ENCODE data around the gene CLIC3. TPM values are rescaled to one million over a fixed set of nuclear protein-coding genes. Genes with fewer than 3 reads are reported as not detected.
A peak's percentile ranks its signal among the peaks of the same experiment; 100 is the strongest.

Gene CLIC3
- total and polyA plus RNA-seq, 10 donors = 2.9 to 10.7 (median 5.4) TPM

DNA sequence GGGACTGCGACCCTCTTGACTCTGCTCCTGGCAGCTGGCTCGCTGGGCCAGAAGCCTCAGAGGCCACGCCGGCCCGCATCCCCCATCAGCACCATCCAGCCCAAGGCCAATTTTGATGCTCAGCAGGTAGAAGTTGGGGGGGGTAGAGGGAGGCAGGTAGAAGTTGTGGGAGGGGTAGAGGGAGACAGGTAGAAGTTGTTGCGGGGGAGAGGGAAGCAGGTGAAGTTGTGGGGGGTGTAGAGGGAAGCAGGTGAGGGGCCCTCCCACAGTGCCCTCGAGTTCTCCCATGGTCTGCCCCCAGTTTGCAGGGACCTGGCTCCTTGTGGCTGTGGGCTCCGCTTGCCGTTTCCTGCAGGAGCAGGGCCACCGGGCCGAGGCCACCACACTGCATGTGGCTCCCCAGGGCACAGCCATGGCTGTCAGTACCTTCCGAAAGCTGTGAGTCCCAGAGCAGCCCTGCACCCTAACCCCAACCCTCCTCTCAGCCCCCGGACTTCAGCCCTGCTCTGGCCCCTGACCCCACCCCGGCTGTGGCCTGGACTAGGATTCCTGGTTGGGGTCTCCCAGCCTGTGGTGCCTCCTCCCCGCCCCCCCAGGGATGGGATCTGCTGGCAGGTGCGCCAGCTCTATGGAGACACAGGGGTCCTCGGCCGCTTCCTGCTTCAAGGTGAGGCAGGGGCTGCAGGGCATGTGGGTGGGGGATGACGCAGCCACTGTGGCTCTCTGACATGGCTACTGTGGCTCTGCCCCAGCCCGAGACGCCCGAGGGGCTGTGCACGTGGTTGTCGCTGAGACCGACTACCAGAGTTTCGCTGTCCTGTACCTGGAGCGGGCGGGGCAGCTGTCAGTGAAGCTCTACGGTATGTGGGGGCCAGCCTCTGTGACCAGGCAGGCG is 50.8 kb downstream of the CLIC3 start:
- Histone ChIP-seq H3K4me3 (no peak overlapping the region), H3K36me3 (peaks cover 6 to 29% (median 25%) of the 10 kb centered on the region in 6 donors), H3K27ac (peak overlapping the region in 3 of 8 donors; percentile 96 to 97 (median 97)), H3K9me3 (no peaks in the 10 kb centered on the region), H3K4me1 (peaks cover 29 to 93% (median 72%) of the 10 kb centered on the region in 6 donors), H3K27me3 (replicated peaks in 1 of 7) (no peaks in the 10 kb centered on the region)
- WGBS, 5 donors = 83 to 95% (median 89%) methylated on average over 16 to 30 of the region's 30 CpGs
- no peak for TF ChIP-seq POLR2AphosphoS5 (IDR thresholded peaks at IDR 0.05)
- TF ChIP-seq, protein P1, sequence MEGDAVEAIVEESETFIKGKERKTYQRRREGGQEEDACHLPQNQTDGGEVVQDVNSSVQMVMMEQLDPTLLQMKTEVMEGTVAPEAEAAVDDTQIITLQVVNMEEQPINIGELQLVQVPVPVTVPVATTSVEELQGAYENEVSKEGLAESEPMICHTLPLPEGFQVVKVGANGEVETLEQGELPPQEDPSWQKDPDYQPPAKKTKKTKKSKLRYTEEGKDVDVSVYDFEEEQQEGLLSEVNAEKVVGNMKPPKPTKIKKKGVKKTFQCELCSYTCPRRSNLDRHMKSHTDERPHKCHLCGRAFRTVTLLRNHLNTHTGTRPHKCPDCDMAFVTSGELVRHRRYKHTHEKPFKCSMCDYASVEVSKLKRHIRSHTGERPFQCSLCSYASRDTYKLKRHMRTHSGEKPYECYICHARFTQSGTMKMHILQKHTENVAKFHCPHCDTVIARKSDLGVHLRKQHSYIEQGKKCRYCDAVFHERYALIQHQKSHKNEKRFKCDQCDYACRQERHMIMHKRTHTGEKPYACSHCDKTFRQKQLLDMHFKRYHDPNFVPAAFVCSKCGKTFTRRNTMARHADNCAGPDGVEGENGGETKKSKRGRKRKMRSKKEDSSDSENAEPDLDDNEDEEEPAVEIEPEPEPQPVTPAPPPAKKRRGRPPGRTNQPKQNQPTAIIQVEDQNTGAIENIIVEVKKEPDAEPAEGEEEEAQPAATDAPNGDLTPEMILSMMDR (IDR thresholded peaks at IDR 0.05 in 8 of 11, conservative IDR thresholded peaks at IDR 0.05 in 3 of 11) = no peak
- TF ChIP-seq POLR2A (IDR thresholded peaks at IDR 0.05) = no peak
- intact Hi-C loops (cut with DNase I; ENCODE audit: low total_unique reads) = loop anchor here (10.0 kb wide), 3 partner anchors 61 to 101 kb away; partner anchors contain the start of genes AJM1, FUT7, PHPT1 and TRAF2
- DNase-seq = peak; percentile 87

Other genes starting within 250 kb of the CLIC3 start
Only the 30 nearest of the 38 such genes appear.
- 10 to 100 TPM; 32.1 to 50.7 (median 44.3) TPM for gene TMEM141, start 205.2 kb downstream of the CLIC3 start, total RNA-seq
- 10 to 100 TPM; 54.5 to 92.8 (median 92.6) TPM for gene TMEM141, start 205.2 kb downstream of the CLIC3 start, polyA plus RNA-seq
- gene CCDC183, start 200.2 kb downstream of the CLIC3 start, total RNA-seq = 1 to 10 TPM in 1 of 7 donors, under 1 TPM in 6; 0.44 to 1.6 (median 0.68) TPM
- 1 to 10 TPM in 1 of 3 donors, under 1 TPM in 2; 0.41 to 1.2 (median 0.99) TPM for gene CCDC183, start 200.2 kb downstream of the CLIC3 start, polyA plus RNA-seq
- 10 to 100 TPM; 47.9 to 68.2 (median 58.2) TPM for gene RABL6, start 188.6 kb downstream of the CLIC3 start, total RNA-seq
- gene RABL6, start 188.6 kb downstream of the CLIC3 start, polyA plus RNA-seq = 10 to 100 TPM; 32.7 to 70.0 (median 38.3) TPM
- gene AJM1, start 154.1 kb downstream of the CLIC3 start, total RNA-seq = 10 to 100 TPM in 1 of 7 donors, 1 to 10 TPM in 6; 3.3 to 13.1 (median 6.3) TPM
- gene AJM1, start 154.1 kb downstream of the CLIC3 start, polyA plus RNA-seq = 1 to 10 TPM in 2 of 3 donors, under 1 TPM in 1; 0.91 to 3.9 (median 1.0) TPM
- 10 to 100 TPM; 32.3 to 71.0 (median 63.3) TPM for gene PHPT1, start 147.2 kb downstream of the CLIC3 start, total RNA-seq
- gene PHPT1, start 147.2 kb downstream of the CLIC3 start, polyA plus RNA-seq = 100 to 1,000 TPM in 2 of 3 donors, 10 to 100 TPM in 1; 95.9 to 117 (median 106) TPM
- gene MAMDC4, start 144.2 kb downstream of the CLIC3 start, total RNA-seq = 10 to 100 TPM in 5 of 7 donors, 1 to 10 TPM in 2; 5.4 to 20.8 (median 11.3) TPM
- 10 to 100 TPM in 2 of 3 donors, 1 to 10 TPM in 1; 4.9 to 32.0 (median 12.7) TPM for gene MAMDC4, start 144.2 kb downstream of the CLIC3 start, polyA plus RNA-seq
- gene EDF1, start 130.3 kb downstream of the CLIC3 start, total RNA-seq = 100 to 1,000 TPM; 184 to 241 (median 225) TPM
- gene EDF1, start 130.3 kb downstream of the CLIC3 start, polyA plus RNA-seq = 100 to 1,000 TPM; 347 to 462 (median 441) TPM
- 10 to 100 TPM; 14.9 to 49.7 (median 29.6) TPM for gene TRAF2, start 110.1 kb downstream of the CLIC3 start, total RNA-seq
- 10 to 100 TPM; 13.6 to 23.1 (median 19.6) TPM for gene TRAF2, start 110.1 kb downstream of the CLIC3 start, polyA plus RNA-seq
- 100 to 1,000 TPM in 6 of 7 donors, 10 to 100 TPM in 1; 97.6 to 170 (median 105) TPM for gene FBXW5, start 51.8 kb downstream of the CLIC3 start, total RNA-seq
- gene FBXW5, start 51.8 kb downstream of the CLIC3 start, polyA plus RNA-seq = 100 to 1,000 TPM in 2 of 3 donors, 10 to 100 TPM in 1; 90.8 to 154 (median 123) TPM
- 1 to 10 TPM in 6 of 7 donors, not detected in 1; 2.3 to 7.4 (median 3.8) TPM for gene C8G, start 51.3 kb downstream of the CLIC3 start, total RNA-seq
- gene C8G, start 51.3 kb downstream of the CLIC3 start, polyA plus RNA-seq = 1 to 10 TPM; 3.2 to 4.3 (median 3.7) TPM
- gene LCN12, start 44.3 kb downstream of the CLIC3 start, total RNA-seq = 10 to 100 TPM in 4 of 7 donors, 1 to 10 TPM in 3; 3.1 to 63.4 (median 12.5) TPM
- gene LCN12, start 44.3 kb downstream of the CLIC3 start, polyA plus RNA-seq = 1 to 10 TPM in 2 of 3 donors, under 1 TPM in 1; 0.83 to 6.7 (median 4.8) TPM
- 100 to 1,000 TPM; 134 to 457 (median 378) TPM for gene PTGDS, start 19.1 kb downstream of the CLIC3 start, total RNA-seq
- 1,000 to 10,000 TPM in 1 of 3 donors, 100 to 1,000 TPM in 2; 462 to 1,396 (median 703) TPM for gene PTGDS, start 19.1 kb downstream of the CLIC3 start, polyA plus RNA-seq
- gene LCNL1, start 13.6 kb downstream of the CLIC3 start, total RNA-seq = 1 to 10 TPM; 1.8 to 8.3 (median 3.3) TPM
- 1 to 10 TPM; 1.3 to 4.7 (median 2.3) TPM for gene LCNL1, start 13.6 kb downstream of the CLIC3 start, polyA plus RNA-seq
- 10 to 100 TPM; 51.3 to 72.9 (median 63.9) TPM for gene PAXX, start 4.1 kb downstream of the CLIC3 start, total RNA-seq
- 100 to 1,000 TPM; 168 to 264 (median 261) TPM for gene PAXX, start 4.1 kb downstream of the CLIC3 start, polyA plus RNA-seq
- 10 to 100 TPM; 36.3 to 97.5 (median 59.0) TPM for gene ABCA2, start 31.7 kb upstream of the CLIC3 start, total RNA-seq
- 10 to 100 TPM; 11.9 to 38.6 (median 19.6) TPM for gene ABCA2, start 31.7 kb upstream of the CLIC3 start, polyA plus RNA-seq
- 10 to 100 TPM in 2 of 7 donors, 1 to 10 TPM in 5; 5.5 to 14.9 (median 6.7) TPM for gene FUT7, start 35.5 kb upstream of the CLIC3 start, total RNA-seq
- 1 to 10 TPM; 4.0 to 6.9 (median 4.8) TPM for gene FUT7, start 35.5 kb upstream of the CLIC3 start, polyA plus RNA-seq
- 100 to 1,000 TPM in 5 of 7 donors, 10 to 100 TPM in 2; 86.3 to 197 (median 111) TPM for gene NPDC1, start 49.6 kb upstream of the CLIC3 start, total RNA-seq
- gene NPDC1, start 49.6 kb upstream of the CLIC3 start, polyA plus RNA-seq = 100 to 1,000 TPM; 104 to 358 (median 256) TPM
- under 1 TPM in 2 of 7 donors, not detected in 5; 0.32 to 0.40 TPM for gene ENTPD2, start 57.5 kb upstream of the CLIC3 start, total RNA-seq
- under 1 TPM in 2 of 3 donors, not detected in 1; 0.11 to 0.58 TPM for gene ENTPD2, start 57.5 kb upstream of the CLIC3 start, polyA plus RNA-seq
- 1 to 10 TPM; 2.1 to 6.5 (median 3.0) TPM for gene SAPCD2, start 74.0 kb upstream of the CLIC3 start, total RNA-seq
- gene SAPCD2, start 74.0 kb upstream of the CLIC3 start, polyA plus RNA-seq = 1 to 10 TPM in 2 of 3 donors, under 1 TPM in 1; 0.76 to 2.5 (median 2.4) TPM
- 10 to 100 TPM; 19.5 to 35.9 (median 28.6) TPM for gene UAP1L1, start 80.9 kb upstream of the CLIC3 start, total RNA-seq
- gene UAP1L1, start 80.9 kb upstream of the CLIC3 start, polyA plus RNA-seq = 10 to 100 TPM; 12.5 to 29.7 (median 24.6) TPM
- gene MAN1B1, start 90.4 kb upstream of the CLIC3 start, total RNA-seq = 10 to 100 TPM; 43.2 to 67.9 (median 51.7) TPM
- 100 to 1,000 TPM in 1 of 3 donors, 10 to 100 TPM in 2; 49.6 to 112 (median 90.0) TPM for gene MAN1B1, start 90.4 kb upstream of the CLIC3 start, polyA plus RNA-seq
- 100 to 1,000 TPM; 105 to 250 (median 166) TPM for gene DPP7, start 118.2 kb upstream of the CLIC3 start, total RNA-seq
- gene DPP7, start 118.2 kb upstream of the CLIC3 start, polyA plus RNA-seq = 100 to 1,000 TPM; 342 to 536 (median 501) TPM
- gene GRIN1, start 142.6 kb upstream of the CLIC3 start, total RNA-seq = under 1 TPM in 1 of 7 donors, not detected in 6; 0.70 TPM
- under 1 TPM; 0.03 to 0.07 (median 0.03) TPM for gene GRIN1, start 142.6 kb upstream of the CLIC3 start, polyA plus RNA-seq
- under 1 TPM in 2 of 7 donors, not detected in 5; 0.28 to 0.60 TPM for gene LRRC26, start 173.5 kb upstream of the CLIC3 start, total RNA-seq
- gene LRRC26, start 173.5 kb upstream of the CLIC3 start, polyA plus RNA-seq = under 1 TPM in 1 of 3 donors, not detected in 2; 0.06 TPM
- gene TMEM210, start 175.5 kb upstream of the CLIC3 start, total RNA-seq = not detected
- not detected for gene TMEM210, start 175.5 kb upstream of the CLIC3 start, polyA plus RNA-seq
- gene ANAPC2, start 192.0 kb upstream of the CLIC3 start, total RNA-seq = 10 to 100 TPM; 38.4 to 93.0 (median 62.2) TPM
- 10 to 100 TPM; 27.8 to 67.4 (median 48.5) TPM for gene ANAPC2, start 192.0 kb upstream of the CLIC3 start, polyA plus RNA-seq
- gene SSNA1, start 192.1 kb upstream of the CLIC3 start, total RNA-seq = 10 to 100 TPM; 38.2 to 54.3 (median 43.0) TPM
- gene SSNA1, start 192.1 kb upstream of the CLIC3 start, polyA plus RNA-seq = 100 to 1,000 TPM in 1 of 3 donors, 10 to 100 TPM in 2; 82.0 to 109 (median 99.6) TPM
- gene TPRN, start 204.2 kb upstream of the CLIC3 start, total RNA-seq = 1 to 10 TPM; 6.3 to 9.6 (median 7.2) TPM
- gene TPRN, start 204.2 kb upstream of the CLIC3 start, polyA plus RNA-seq = 10 to 100 TPM in 1 of 3 donors, 1 to 10 TPM in 2; 4.5 to 10.7 (median 4.7) TPM
- gene TMEM203, start 209.1 kb upstream of the CLIC3 start, total RNA-seq = 10 to 100 TPM; 28.4 to 37.9 (median 34.6) TPM
- 10 to 100 TPM; 37.4 to 50.1 (median 44.9) TPM for gene TMEM203, start 209.1 kb upstream of the CLIC3 start, polyA plus RNA-seq
- gene NDOR1, start 209.1 kb upstream of the CLIC3 start, total RNA-seq = 10 to 100 TPM; 14.2 to 28.7 (median 21.6) TPM
- gene NDOR1, start 209.1 kb upstream of the CLIC3 start, polyA plus RNA-seq = 10 to 100 TPM in 1 of 3 donors, 1 to 10 TPM in 2; 6.3 to 21.7 (median 9.0) TPM

All from spleen (tissue), 11 donors.